Fibroblast of the aortic adventitia (primary cell): ENCODE results near the gene RARG. TPM values are rescaled to one million over a fixed set of nuclear protein-coding genes. Genes with fewer than 3 reads are reported as not detected.
A peak's percentile ranks its signal among the peaks of the same experiment; 100 is the strongest.
"Not testable (repeated sequence)": the region's sequence is repeated elsewhere in the genome, so short reads cannot be mapped to it uniquely, and the experiment has no call there.

ENCODE experiments used
- DNase-seq: peaks from one replicate; pipeline ENCODE4 v3.0.0-alpha.2; 2010; ENCODE audit warnings: low read depth
- H3K4me3 ChIP-seq: 2 replicates; pipeline ENCODE4 v1.5.1; 2011; ENCODE audit warnings: low read depth, mild to moderate bottlenecking, control low read depth, low read length, moderate library complexity
- total RNA-seq: library from RNA; depleted of rRNA; stranded (reverse); fragments of >200 nt; gene quantifications from 2 replicates; pipeline ENCODE4 v1.2.3, GENCODE V29; 2012; ENCODE audit warnings: low replicate concordance
- TF ChIP-seq, protein P1 (sequence below): IDR thresholded peaks from 2 replicates; pipeline ENCODE4 v1.5.1; 2011; ENCODE audit warnings: mild to moderate bottlenecking, low read length, control low read depth, inconsistent platforms; ENCODE audit not compliant: insufficient read depth

RARG gene
- total RNA-seq, 1 donor: 43.9 TPM

GRCh38 chr12:53182903-53183302, 49.1 kb downstream of the RARG start:
- no peak for DNase-seq
- TF ChIP-seq, protein P1, sequence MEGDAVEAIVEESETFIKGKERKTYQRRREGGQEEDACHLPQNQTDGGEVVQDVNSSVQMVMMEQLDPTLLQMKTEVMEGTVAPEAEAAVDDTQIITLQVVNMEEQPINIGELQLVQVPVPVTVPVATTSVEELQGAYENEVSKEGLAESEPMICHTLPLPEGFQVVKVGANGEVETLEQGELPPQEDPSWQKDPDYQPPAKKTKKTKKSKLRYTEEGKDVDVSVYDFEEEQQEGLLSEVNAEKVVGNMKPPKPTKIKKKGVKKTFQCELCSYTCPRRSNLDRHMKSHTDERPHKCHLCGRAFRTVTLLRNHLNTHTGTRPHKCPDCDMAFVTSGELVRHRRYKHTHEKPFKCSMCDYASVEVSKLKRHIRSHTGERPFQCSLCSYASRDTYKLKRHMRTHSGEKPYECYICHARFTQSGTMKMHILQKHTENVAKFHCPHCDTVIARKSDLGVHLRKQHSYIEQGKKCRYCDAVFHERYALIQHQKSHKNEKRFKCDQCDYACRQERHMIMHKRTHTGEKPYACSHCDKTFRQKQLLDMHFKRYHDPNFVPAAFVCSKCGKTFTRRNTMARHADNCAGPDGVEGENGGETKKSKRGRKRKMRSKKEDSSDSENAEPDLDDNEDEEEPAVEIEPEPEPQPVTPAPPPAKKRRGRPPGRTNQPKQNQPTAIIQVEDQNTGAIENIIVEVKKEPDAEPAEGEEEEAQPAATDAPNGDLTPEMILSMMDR: no peak
- peak overlapping the region; percentile 81 for H3K4me3 ChIP-seq

DNA sequence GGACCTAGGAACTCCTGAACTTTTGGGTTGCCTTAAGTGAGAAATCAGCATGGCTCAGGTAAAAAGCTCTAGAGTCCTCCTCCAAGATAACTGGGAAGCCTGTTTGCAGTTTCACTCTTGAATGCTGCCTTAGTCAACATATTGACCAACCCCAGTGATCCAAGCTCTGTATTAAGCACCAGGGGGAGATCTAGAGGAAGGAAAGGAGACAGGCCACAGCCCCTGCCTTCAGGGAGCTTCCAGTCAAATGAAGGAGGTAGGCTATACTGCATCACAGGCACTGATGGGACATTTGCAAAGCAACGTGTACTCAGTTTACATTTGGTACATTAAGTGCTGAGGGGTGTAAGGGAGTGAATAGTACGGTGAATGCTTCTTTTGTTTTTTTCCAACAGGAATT, 50.1 kb downstream of the RARG start:
- H3K4me3 ChIP-seq: peak overlapping the region; percentile 81
- no peak for DNase-seq
- TF ChIP-seq, protein P1: no peak

GRCh38 chr12:53180931-53181645, 50.9 kb downstream of the RARG start:
- TF ChIP-seq, protein P1: no peak
- peak overlapping the region; percentile 81 for H3K4me3 ChIP-seq
- DNase-seq: peak; percentile 67

- DNase-seq: peak; percentile 95
- peak within 1 kb of the TSS; percentile 81 for H3K4me3 ChIP-seq
These were observed 51.6 kb downstream of the RARG start, which contains the start of the genes CSAD and ZNF740 for GRCh38 chr12:53180220-53180930. Gene CSAD (minus strand): TSS chr12:53180925. CDS start chr12:53173470, 7,455 bp downstream. Gene ZNF740 (plus strand): TSS chr12:53180722. CDS start chr12:53181984, 1,262 bp downstream.

DNA sequence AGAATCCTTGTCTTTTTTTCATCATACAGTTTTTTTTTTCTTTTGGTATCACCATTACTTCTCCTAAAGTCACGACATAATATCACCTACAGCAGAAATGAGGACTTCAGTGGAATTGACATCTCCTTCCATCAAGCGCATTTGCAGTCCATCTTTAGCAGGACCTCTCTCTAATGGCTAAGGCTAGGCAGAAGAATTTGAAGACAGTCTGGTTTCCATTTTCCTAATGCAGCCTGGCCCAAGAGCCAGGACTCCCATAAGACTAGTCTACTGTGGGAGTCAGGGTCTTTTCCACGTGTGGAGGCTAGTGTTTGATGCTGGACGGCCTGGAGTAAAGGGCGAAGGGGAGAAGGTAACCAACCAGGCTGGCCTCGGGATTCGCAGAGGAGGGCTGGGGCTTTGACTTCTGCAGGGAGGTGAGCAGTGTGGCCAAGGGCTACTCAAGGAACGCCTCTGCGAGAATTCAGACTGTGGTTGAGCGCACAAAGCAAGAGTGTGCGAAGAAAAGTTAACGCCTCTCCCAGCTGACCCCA, 52.3 kb downstream of the RARG start:
- H3K4me3 ChIP-seq: peak overlapping the region; percentile 81
- TF ChIP-seq, protein P1: no peak
- no peak for DNase-seq

More at GRCh38 chr12:53180220-53180930, 51.6 kb downstream of the RARG start, which contains the start of the genes CSAD and ZNF740:
- TF ChIP-seq, protein P1: no peak

- DNase-seq, H3K4me3 ChIP-seq: not testable (repeated sequence)
These were observed 53.2 kb downstream of the RARG start for GRCh38 chr12:53178803-53179202.

DNA sequence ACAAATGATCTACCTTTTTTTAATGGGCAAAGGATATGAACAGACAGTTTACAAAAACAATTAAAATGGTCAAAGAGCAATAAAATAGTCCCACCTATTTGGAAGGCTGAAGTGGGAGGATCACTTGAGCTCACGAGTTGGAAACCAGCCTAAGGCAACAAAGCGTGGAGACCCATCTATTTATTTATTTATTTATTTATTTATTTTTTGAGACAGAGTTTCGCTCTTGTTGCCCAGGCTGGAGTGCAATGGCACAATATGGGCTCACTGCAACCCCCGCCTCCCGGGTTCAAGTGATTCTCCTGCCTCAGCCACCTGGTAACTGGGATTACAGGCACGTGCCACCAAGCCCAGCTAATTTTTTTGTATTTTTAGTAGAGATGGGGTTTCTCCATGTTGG, 54.6 kb downstream of the RARG start:
- not testable (repeated sequence) for H3K4me3 ChIP-seq, DNase-seq
